Prostate gland (tissue), 2 donors: ENCODE data around the gene HYOU1.

Experiments
- CTCF ChIP-seq, 4 experiments: fragments of 200-600 bp in 2 of 4; fragments of 450-650 bp in 2 of 4; sonication (generic) in 2 of 4; IDR thresholded peaks; 1 replicate in 3 of 4; 2 replicates in 1 of 4; pipeline ENCODE4 v1.5.1; 2016 to 2019; ENCODE audit warnings: antibody characterized with exemption in 4 of 4, mild to moderate bottlenecking in 2 of 4, moderate library complexity in 2 of 4
- POLR2A ChIP-seq: fragments of 450-650 bp; IDR thresholded peaks from one replicate; pipeline ENCODE4 v1.6.1; 2016; ENCODE audit warnings: antibody characterized with exemption, mild to moderate bottlenecking
- POLR2AphosphoS5 ChIP-seq: sonication (generic); formaldehyde crosslinking; IDR thresholded peaks from one replicate; pipeline ENCODE4 v1.6.1; 2017; ENCODE audit warnings: antibody characterized with exemption

- peak in 1 of 4 experiments; percentile 11 for TF ChIP-seq CTCF (IDR thresholded peaks at IDR 0.05)
- TF ChIP-seq POLR2A = no peak
- TF ChIP-seq POLR2AphosphoS5 = no peak
Observed at GRCh38 chr11:119093942-119094815, 37.2 kb upstream of the HYOU1 start.
